T1000 (cell line): ENCODE results near the gene SEC11A.
"Not testable (repeated sequence)": the region's sequence is repeated elsewhere in the genome, so short reads cannot be mapped to it uniquely, and the experiment has no call there.

Experiments used
- DNase-seq: peaks from one replicate; lab custom pipeline; 2025; ENCODE audit warnings: mixed read lengths; lab: John Stamatoyannopoulos, UW

Gene SEC11A

GRCh38 chr15:84641871-84642270, 74.1 kb downstream of the SEC11A start:
- DNase-seq: not testable (repeated sequence)

GRCh38 chr15:84638103-84638502, 77.8 kb downstream of the SEC11A start:
- no peak for DNase-seq

DNA sequence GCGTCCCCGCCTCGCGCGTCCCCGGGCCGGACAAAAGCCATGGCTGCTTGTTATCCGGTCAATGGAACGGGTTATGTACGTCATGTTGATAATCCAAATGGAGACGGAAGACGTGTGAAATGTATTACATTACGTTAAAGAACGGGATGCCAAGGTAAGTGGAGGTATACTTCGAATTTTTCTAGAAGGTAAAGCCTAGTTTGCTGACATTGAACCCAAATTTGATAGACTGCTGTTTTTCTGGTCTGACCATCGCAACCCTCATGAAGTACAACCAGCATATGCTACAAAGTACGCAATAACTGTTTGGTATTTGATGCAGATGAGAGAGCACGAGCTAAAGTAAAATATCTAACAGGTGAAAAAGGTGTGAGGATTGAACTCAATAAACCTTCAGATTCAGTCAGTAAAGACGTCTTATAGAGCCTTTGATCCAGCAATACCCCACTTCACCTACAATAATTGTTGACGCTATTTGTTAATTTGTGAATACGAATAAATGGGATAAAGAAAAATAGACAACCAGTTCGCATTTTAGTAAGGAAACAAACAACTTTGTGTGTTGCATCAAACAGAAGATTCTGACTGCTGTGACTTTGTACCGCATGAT, 81.6 kb downstream of the SEC11A start:
- DNase-seq: no peak

DNA sequence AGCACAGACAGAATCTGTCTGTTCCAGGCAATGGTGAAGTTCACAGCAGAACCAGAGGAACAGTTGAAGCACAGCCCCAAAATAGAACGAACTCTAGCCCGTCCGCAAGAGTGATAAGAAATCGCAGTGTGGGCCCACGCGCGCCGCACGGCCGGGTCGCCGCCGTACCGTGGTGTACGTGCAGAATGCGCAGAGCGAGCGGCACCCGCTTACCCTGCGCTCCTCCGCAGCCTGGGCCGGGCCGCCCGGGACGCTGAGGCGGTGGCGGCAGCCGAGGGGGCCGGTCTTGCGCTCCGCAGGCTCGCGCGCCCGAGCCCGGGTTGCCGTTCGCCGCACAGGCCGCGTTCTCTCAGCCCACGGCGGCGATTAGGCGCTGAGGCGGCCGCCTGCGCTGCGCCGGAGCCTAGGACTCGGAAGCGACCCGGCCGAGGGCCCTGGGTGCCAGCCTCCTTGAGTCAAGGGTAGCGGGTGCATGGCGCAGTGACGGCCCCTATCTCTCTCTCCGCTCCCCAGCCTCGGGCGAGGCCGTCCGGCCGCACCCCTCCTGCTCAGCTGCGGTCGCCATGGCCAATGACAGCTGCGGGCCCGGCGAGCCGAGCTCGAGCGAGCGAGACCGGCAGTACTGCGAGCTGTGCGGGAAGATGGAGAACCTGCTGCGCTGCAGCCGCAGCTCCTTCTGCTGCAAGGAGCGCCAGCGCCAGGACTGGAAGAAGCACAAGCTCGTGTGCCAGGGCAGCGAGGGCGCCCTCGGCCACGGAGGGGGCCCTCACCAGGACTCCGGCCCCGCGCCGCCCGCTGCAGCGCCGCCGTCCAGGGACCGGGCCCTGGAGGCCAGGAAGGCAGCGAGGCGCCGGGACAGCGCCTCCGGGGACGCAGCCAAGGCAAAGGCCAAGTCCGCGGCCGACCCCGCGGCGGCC, 82.4 kb downstream of the SEC11A start:
- peak; percentile 56 for DNase-seq

- no peak for DNase-seq
Measured at GRCh38 chr15:84631706-84632272, 84.2 kb downstream of the SEC11A start.

DNA sequence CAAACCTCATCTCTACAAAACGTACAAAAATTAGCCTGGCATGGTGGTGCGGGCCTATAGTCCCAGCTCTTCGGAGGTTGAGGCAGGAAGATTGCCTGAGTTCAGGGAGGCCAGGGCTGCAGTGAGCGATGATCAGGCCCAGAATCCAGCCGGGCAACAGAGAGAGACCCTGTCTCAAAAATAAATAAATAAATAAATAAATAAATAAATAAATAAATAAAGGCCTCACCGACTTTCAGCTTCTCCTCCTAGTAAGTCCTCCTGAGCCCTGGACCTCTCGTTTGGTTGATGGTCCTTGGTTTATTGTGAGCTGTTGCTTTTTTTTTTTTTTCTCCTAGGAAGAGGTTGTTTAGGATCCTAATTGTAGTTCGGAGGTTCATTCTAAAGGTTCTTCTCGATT, 86.9 kb downstream of the SEC11A start:
- DNase-seq: no peak

DNA sequence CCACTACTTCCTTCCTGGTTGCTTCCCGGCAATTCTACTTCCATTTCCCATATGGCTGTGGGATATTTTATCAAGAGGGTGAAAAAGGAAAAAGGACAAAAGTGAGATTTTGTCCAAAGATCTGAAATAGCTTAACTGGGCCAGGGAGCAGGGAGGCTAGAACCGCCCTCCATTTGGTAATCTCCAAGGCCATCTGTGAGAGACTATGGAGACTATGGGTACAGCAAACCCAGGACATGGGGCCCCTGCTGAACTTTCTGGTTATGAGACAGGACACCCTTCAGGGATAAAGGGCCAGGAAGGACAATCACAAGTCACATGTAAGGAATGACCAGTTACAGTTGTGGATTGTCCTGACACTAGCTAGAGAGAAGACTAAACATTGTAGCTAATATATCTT, 90.8 kb downstream of the SEC11A start:
- no peak for DNase-seq

DNA sequence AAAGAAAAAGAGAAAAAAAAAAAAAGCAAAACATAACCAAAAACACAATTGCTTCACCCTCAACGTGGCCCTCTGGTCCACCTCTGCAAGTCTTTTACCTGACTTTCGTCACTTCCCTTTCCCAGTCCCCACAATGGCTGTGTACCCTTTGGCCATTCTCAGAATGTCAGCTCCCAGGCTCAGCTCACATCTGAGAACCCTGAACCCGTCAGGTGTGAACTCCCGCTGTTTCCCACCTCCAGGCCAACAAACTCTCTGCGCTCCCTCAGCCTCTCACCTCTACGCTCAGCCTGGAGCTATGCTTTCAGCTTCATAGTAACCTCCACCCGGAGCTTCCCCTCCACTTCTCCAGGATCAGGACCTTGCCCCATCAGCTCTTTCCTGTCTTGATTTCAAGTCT, 91.6 kb downstream of the SEC11A start:
- no peak for DNase-seq

DNA sequence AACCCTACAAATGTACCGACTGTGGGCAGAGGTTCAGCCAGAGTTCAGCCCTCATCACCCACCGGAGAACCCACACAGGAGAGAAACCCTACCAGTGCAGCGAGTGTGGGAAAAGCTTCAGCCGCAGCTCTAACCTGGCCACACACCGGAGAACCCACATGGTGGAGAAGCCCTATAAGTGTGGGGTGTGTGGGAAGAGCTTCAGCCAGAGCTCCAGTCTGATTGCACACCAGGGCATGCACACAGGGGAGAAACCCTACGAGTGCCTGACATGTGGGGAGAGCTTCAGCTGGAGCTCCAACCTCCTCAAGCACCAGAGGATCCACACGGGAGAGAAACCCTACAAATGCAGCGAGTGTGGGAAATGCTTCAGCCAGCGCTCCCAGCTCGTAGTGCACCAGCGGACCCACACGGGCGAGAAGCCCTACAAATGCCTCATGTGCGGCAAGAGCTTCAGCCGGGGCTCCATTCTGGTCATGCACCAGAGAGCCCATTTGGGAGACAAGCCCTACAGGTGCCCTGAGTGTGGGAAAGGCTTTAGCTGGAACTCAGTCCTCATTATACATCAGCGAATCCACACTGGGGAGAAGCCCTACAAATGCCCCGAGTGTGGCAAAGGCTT, 94.5 kb downstream of the SEC11A start:
- DNase-seq: no peak

- no peak for DNase-seq
Measured at GRCh38 chr15:84620626-84621025, 95.3 kb downstream of the SEC11A start.
